Suppressor macrophage (primary cell): ENCODE data around the gene PCK1.

Experiments used
- DNase-seq, 4 experiments: peaks; one replicate each; pipeline ENCODE4 v3.0.0-alpha.2; 2020 to 2022

The PCK1 gene

GRCh38 chr20:57561356-57562279, 708 bp downstream of the PCK1 start:
- DNase-seq: no peak

DNA sequence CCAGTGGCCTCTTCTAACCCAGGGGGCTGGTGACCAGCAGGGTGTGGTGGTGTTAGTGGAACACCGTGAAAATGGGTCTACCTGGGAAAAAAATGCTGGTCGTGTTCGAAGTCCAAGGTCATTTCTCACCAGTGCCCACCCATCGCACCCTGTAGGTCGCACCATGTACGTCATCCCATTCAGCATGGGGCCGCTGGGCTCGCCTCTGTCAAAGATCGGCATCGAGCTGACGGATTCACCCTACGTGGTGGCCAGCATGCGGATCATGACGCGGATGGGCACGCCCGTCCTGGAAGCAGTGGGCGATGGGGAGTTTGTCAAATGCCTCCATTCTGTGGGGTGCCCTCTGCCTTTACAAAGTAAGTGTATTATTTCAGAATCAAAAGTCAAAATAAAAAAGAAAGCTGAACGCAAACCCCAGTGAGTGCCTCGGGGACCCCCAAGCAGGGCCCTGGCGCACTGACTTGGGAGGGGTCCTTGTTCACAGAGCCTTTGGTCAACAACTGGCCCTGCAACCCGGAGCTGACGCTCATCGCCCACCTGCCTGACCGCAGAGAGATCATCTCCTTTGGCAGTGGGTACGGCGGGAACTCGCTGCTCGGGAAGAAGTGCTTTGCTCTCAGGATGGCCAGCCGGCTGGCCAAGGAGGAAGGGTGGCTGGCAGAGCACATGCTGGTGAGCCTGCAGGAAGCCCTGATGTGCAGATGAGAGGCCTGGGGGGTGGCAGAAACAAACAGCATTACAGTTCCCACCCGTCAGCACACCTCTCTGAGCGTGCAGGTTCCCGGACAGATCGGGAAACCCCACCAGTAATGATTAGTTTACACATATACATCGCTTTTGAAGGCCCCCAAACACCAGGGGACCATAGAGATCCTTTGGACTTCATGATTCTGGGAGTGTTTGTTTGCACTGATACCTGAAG, 1.9 kb downstream of the PCK1 start:
- DNase-seq: no peak

DNA sequence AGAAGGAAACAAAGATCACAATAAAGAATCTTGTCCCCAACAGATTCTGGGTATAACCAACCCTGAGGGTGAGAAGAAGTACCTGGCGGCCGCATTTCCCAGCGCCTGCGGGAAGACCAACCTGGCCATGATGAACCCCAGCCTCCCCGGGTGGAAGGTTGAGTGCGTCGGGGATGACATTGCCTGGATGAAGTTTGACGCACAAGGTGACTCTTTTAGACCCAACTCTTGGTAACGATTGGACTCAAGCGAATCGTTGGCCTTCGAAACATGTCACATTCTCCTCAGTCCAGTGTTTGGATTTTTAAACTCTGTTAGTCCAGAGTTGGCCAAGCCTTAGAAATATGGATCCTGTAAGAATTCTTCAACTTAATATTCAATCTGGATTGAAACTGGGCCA, 2.6 kb downstream of the PCK1 start:
- no peak for DNase-seq

DNA sequence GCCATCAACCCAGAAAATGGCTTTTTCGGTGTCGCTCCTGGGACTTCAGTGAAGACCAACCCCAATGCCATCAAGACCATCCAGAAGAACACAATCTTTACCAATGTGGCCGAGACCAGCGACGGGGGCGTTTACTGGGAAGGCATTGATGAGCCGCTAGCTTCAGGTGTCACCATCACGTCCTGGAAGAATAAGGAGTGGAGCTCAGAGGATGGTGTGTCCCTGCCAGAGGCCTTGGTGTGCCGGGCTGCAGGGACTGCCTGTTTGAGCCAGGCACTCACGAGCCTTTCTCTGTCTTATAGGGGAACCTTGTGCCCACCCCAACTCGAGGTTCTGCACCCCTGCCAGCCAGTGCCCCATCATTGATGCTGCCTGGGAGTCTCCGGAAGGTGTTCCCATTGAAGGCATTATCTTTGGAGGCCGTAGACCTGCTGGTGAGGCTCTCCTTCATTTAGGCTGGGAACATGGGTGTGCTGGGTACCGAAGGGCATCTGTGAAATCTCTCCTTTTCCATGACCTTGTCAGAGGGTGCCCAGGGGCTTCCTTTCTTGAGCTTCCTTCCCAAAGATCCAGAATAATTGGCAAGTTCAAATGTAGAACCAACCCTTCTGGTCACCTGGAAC, 3.4 kb downstream of the PCK1 start:
- DNase-seq: no peak

DNA sequence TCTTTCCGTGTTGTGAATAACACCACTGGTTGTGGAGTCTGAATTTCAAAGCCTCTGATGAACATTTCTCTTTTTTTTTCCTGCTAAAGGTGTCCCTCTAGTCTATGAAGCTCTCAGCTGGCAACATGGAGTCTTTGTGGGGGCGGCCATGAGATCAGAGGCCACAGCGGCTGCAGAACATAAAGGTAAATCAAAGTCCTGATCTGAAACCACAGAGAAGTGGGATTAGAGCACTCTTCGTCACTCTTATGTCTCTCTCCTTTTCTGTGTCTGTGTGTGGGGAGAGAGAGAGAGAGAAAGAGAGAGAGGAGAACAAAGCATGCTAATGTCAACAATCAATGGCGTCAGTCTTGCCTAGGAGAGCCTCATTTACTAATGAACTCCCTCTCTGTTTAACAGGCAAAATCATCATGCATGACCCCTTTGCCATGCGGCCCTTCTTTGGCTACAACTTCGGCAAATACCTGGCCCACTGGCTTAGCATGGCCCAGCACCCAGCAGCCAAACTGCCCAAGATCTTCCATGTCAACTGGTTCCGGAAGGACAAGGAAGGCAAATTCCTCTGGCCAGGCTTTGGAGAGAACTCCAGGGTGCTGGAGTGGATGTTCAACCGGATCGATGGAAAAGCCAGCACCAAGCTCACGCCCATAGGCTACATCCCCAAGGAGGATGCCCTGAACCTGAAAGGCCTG, 4.2 kb downstream of the PCK1 start:
- no peak for DNase-seq

DNA sequence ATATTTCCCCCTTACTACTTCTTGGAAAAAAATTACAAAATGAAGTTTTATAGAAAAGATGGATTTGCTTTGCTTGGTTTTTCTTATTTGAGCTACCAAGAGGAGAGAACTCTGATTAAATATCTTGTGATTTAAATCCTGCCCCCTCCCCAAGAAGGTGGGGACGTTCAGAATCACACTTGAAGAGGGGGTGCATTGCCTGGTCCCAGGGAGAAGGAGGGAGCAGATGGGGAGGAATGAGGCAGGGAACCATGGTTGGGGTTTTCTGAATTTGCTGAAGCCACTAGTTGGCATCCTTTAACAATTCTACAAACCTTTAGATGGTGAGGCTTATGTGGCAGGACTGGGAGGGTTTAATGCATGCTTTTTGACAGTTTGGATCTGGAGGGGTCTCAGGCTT, 5.5 kb downstream of the PCK1 start:
- DNase-seq: no peak

GRCh38 chr20:57566803-57567459, 6.0 kb downstream of the PCK1 start:
- no peak for DNase-seq

- DNase-seq: no peak
These were observed 6.7 kb downstream of the PCK1 start for GRCh38 chr20:57567471-57568079.

GRCh38 chr20:57568088-57568896, 7.4 kb downstream of the PCK1 start:
- no peak for DNase-seq

DNA sequence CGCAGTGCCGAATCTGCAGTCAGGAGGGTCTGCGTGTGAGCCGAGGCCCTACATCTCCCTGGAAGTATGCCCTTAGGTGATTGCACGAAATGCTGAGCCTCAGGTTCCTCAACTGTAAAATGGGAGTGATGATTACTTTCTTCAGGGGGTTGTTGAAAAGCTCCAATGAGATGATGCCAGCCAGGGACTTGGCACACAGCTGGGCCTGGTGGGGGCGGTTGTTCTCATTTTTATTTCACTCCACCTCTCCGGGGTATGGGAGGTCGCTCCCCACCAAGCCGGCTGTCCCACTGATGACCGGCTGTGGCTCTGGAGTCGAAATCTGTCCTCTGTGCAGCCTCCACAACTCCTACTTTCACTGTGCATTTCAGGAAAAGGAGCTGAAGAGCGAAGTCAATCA, 8.1 kb downstream of the PCK1 start:
- DNase-seq: no peak

DNA sequence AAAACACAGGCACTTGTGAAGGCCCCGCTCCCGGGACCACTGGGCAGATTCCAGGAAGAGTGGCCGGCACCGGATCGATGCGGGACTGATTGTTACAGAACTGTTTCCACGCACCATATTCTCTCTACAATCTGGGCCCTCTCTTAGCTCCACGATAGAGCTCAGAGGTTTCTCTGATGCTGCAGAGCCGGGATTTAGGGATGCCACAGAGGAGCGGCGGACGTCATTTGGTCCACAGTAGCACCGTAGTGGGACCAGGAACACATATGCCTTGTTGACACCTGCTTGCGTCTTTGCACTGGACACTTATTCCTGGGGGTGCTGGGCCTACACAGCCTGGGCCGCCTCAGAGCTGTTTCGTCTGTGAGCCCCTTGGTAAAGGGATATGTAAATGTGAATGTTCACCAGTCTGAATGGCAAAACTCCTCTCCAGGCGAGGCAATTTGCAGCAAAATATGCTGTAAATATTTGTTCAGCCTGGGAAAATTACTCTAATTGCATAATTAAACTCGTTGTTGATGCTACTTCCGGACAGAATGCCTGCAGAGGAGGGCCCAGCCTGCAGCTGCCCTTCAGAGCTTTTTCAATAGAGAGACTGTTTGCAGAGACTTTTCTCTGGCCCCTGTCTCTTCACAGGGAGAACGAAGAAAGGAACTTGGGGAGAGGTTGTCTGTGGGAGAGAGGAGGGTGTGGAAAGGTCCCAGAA, 9.4 kb downstream of the PCK1 start:
- DNase-seq: no peak

DNA sequence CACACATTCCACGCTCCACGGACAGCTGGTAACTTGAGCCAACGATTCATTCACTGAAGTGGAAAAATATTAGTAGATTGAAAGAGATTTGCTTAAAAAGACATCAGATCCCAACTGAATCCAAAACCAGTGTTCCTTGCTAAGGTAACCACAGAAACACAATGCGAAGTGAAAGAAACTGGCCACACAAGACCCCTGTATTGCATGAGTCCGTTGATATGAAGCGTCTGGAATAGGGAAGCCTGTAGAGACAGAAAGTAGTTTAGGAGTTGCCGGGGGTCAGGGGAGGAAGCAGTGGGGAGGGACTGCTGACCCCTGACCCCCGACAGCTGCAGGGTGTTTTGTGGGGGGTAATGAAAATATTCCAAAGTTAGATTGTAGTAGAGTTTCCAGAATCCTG, 10.0 kb downstream of the PCK1 start:
- no peak for DNase-seq

DNA sequence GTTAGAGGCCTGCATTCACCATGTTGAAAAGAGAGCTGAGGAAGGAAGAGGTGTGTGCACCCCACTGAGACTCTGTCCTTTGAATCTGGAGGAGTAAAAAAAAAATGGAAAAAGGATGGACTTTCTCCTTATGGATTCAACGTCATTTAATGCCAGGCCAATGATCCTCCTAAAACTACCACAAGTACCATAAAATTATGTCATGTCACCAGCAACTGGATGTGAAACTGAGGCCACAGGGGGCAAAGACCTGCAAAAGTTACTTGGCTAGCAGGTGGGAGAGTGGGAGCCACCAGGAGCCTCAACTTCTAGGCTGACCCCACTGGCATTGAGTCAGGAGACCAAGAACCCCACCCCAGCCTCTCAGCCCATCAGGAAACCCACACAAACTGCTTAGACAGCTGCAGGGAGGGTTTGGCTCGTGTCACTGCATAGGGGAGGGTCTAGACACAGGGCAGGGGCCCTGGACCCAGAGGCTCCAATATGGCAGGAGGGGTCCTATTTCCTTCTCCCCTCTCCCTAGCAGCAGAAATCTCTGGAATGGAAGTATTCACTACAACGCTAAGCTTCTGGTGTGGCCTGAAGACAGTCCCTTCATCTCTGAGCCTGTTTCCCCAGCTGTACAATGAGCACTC, 11.0 kb downstream of the PCK1 start:
- no peak for DNase-seq

DNA sequence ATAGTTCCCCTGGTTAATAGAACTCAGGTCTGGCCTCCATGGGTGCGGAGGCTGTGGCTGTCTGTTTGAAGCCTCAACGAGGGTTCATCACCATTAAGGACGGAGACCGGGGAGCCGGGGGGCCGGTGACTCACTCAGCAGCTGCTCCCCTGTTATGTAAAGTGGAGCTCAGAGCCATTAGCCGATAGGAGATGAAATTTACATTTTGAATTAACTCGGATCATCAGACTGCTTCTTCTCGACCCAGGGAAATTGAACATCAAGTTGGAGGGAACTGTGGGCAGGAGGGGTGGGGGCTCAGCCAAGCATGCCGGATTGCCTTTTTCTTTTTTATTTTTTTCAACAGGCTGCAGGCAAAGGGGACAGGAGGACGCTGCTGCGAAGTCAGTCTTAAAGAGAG, 12.3 kb downstream of the PCK1 start:
- DNase-seq: no peak

DNA sequence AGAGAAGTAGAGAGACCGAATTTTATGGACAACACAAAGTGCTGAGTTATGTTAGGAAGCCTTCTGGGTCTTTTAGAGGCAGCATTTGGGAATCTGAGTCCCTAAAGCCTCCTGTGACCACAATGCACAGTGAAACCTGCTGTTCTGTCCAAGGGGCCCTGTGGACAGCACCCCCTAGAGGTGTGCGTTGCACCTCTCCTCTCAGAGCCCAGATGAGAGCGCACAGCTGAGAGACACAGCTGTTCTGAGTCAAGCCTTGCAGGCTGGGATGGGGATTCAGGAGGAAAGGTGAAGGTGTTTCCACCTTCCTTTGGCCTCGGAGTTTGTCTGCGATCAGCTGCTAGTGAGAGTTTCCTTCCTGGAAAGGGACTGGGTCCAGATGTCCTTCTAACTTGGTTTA, 13.0 kb downstream of the PCK1 start:
- no peak for DNase-seq

GRCh38 chr20:57574954-57575353, 14.0 kb downstream of the PCK1 start:
- DNase-seq: no peak

- no peak for DNase-seq
These were observed 15.1 kb downstream of the PCK1 start for GRCh38 chr20:57576002-57576401.

GRCh38 chr20:57576617-57577550, 16.0 kb downstream of the PCK1 start:
- DNase-seq: no peak
